ENCODE data around the gene SPDYE4.

DNA sequence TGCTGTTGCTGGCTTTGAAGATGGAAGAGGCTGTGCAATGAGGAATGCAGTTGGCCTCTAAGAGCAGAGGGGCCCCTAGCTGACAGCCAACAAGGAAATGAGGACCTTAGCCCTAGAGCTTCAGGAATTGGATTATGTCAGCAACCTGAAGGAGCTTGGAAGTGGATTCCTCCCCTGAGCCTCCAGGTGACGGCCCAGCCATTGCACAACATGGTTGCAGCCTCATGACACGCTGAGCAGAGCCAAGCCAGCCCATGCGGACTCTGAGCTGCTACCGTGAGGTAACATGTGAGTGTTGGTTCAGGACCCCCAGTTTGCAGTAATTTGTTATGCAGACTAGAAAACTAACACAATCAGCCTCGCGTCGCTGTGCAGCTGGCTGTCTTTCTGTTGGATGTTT, 33.9 kb downstream of the SPDYE4 start:
- TF ChIP-seq, protein P1, sequence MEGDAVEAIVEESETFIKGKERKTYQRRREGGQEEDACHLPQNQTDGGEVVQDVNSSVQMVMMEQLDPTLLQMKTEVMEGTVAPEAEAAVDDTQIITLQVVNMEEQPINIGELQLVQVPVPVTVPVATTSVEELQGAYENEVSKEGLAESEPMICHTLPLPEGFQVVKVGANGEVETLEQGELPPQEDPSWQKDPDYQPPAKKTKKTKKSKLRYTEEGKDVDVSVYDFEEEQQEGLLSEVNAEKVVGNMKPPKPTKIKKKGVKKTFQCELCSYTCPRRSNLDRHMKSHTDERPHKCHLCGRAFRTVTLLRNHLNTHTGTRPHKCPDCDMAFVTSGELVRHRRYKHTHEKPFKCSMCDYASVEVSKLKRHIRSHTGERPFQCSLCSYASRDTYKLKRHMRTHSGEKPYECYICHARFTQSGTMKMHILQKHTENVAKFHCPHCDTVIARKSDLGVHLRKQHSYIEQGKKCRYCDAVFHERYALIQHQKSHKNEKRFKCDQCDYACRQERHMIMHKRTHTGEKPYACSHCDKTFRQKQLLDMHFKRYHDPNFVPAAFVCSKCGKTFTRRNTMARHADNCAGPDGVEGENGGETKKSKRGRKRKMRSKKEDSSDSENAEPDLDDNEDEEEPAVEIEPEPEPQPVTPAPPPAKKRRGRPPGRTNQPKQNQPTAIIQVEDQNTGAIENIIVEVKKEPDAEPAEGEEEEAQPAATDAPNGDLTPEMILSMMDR (IDR thresholded peaks at IDR 0.05) = no peak
- TF ChIP-seq POLR2A (IDR thresholded peaks at IDR 0.05) = no peak
